Stimulated activated naive CD8-positive, alpha-beta T cell treated with anti-CD3 and anti-CD28 coated beads, Interleukin-15, Interleukin-2, amounts not matched to agents 100 ng/mL and 50 ng/mL, for 24 hours (primary cell): ENCODE measurements around the gene YIF1B.
"Not testable (repeated sequence)": the region's sequence is repeated elsewhere in the genome, so short reads cannot be mapped to it uniquely, and the experiment has no call there.

Experiments
- H3K27ac Mint-ChIP-seq: one replicate; pipeline ENCODE4 v1.8.0; 2021; ENCODE audit warnings: mild to moderate bottlenecking, mixed read lengths
- H3K27me3 Mint-ChIP-seq: one replicate; pipeline ENCODE4 v1.8.0; 2021; ENCODE audit warnings: mixed read lengths
- H3K36me3 Mint-ChIP-seq: one replicate; pipeline ENCODE4 v1.8.0; 2021; ENCODE audit warnings: low read depth, mixed read lengths
- H3K4me1 Mint-ChIP-seq: one replicate; pipeline ENCODE4 v1.8.0; 2021; ENCODE audit warnings: low read depth, mixed read lengths
- H3K4me3 Mint-ChIP-seq: one replicate; pipeline ENCODE4 v1.8.0; 2021; ENCODE audit warnings: mild to moderate bottlenecking, mixed read lengths
- H3K9me3 Mint-ChIP-seq: one replicate; pipeline ENCODE4 v1.8.0; 2021; ENCODE audit warnings: mixed read lengths

YIF1B gene

GRCh38 chr19:38262585-38263268 lies 53.0 kb downstream of the YIF1B start:
- Mint-ChIP-seq H3K27me3 (peaks cover 4% of the 10 kb centered on the region), H3K4me3 (no peak overlapping the region), H3K4me1 (peaks cover 38% of the 10 kb centered on the region)

DNA sequence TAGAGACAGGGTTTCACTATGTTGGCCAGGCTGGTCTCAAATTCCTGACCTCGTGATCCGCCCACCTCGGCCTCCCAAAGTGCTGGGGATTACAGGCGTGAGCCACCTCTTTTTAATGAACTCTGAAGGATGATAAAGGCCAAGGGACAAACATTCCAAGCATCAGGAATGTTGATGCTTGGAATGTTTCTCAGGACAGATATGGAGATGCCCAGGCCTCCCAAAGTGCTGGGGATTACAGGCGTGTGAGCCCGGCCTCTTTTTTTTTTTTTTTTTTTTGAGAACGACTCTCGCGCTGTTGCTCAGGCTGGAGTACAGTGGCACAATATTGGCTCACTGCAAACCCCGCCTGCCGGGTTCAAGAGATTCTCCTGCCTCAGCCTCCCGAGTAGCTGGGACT lies 53.8 kb downstream of the YIF1B start:
- not testable (repeated sequence) for H3K4me3 Mint-ChIP-seq, H3K27me3 Mint-ChIP-seq, H3K36me3 Mint-ChIP-seq, H3K9me3 Mint-ChIP-seq, H3K27ac Mint-ChIP-seq
- H3K4me1 Mint-ChIP-seq = peaks cover 33% of the 10 kb centered on the region

More at GRCh38 chr19:38262585-38263268, 53.0 kb downstream of the YIF1B start:
- Mint-ChIP-seq H3K27ac (peak overlapping the region; percentile 13), H3K9me3 (no peaks in the 10 kb centered on the region), H3K36me3 (no peaks in the 10 kb centered on the region)

DNA sequence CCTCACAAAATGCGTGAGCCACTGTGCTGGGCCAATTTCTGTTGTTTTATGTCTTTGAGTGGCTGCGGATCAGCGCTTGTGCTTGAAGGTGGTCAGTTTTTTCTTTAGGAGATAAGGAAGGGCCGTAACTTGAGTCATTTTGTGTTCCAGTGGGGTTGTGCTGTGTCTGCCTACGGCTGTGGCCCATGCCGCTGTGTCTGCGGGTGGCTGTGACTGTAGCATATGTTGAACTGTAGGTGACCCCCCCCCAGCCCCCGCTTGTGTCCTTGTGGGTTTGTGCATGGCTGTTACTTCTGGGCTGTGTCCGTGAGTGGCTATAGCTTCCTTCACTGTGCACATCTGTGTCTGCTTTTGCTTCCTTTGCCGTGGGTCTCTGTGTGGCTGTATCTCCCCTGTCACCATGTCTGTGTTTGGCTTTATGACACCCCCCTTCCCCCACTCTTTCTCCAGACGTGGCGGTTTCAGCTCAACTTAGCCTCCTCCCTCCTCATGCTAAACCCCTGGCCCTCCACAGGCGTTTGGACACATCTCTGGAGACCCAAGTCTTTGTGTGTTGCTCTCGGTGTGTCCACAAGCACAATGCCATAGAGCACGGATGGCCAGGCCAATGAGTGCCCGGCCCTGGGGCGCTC lies 60.2 kb downstream of the YIF1B start:
- H3K27me3 Mint-ChIP-seq = peaks cover 24% of the 10 kb centered on the region
- H3K36me3 Mint-ChIP-seq = no peaks in the 10 kb centered on the region
- no peak overlapping the region for H3K27ac Mint-ChIP-seq
- peaks cover 16% of the 10 kb centered on the region for H3K4me1 Mint-ChIP-seq
- H3K9me3 Mint-ChIP-seq = no peaks in the 10 kb centered on the region
- H3K4me3 Mint-ChIP-seq = no peak overlapping the region

DNA sequence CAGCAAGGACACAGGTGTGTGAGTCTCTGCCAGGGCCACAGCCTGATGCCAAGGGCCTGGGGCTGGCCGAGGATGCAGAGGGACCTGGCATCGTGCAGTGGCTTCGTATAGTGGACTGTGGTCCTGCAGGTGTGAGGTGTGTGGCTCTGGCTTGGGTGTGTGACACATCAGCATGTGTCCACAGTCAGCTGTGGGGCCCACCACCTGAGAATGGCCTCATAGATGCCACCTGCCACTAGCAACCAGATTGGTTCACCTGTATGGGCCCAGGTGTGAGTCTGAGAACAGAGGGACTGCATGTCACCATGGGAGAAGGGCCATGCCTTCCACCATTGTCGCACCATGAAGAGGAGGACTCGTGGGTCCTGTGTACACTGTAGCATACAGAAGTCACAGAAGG lies 62.0 kb downstream of the YIF1B start:
- Mint-ChIP-seq H3K9me3 (no peaks in the 10 kb centered on the region), H3K36me3 (no peaks in the 10 kb centered on the region), H3K4me1 (peaks cover 16% of the 10 kb centered on the region), H3K4me3 (no peak overlapping the region), H3K27me3 (peaks cover 24% of the 10 kb centered on the region), H3K27ac (no peak overlapping the region)
